ENCODE results near the gene ZNF304.

The ZNF304 gene

DNA sequence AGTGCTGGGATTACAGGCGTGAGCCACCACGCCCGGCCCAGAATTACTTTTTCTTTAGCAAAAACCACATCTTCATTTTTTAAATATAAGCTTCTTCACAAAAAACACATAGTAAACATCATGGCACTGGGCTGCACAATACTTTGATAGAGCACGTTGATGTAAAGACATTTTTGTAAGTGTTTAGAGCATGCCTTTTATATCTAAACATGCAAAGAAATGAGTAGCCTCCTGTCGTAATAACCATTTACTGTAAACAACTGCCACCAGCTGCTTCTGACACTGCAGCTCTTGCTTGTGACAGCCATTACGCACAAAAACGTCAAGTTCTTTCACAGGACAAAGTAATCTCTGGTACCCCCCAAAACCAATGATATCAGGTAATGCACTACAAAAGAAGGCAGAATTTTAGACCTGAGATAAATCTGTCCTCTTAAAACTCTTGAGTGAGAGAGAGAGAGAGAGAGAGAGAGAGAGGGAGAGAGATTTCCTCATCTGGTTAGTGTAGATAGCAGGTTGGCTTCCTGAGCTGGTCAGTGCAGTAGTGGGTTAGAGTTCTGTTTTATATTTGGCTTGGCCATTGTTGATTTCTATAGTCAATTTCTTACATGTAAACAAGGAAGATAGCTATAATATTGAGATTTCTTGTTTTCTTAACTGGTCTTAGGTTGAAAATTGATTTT is 31.9 kb downstream of the ZNF304 start:
- Mint-ChIP-seq H3K27me3 (no peaks in the 10 kb centered on the region), H3K4me3 (no peak overlapping the region), H3K9me3 (peaks cover 15% of the 10 kb centered on the region), H3K4me1 (no peaks in the 10 kb centered on the region), H3K27ac (no peak overlapping the region), H3K36me3 (peaks cover 24% of the 10 kb centered on the region)
- no peak for ATAC-seq

DNA sequence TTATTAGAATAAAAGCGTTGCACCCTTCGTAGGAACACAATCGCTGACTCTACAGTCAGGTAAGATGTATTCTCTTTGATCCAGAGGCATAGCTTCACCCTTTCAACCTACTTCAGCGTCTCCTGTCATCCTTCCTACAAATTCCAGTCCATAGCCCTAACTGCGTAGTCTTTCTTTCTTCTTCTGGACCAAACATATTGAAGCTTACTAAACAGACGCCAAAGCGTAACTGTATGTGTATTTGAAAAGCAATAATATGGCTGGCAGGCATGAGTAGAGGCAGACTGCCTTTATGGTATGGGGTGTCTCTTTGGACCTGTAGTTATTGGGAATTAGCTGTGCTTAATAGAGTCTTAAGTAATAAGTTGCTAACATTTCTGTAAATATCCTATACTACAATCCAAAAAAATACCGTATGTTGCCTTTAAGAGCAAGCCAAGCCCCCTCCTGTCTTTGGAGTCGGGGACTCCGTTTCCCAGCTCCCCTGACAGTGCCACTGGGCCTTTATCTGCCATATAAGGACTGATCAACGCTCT is 38.2 kb downstream of the ZNF304 start:
- H3K27ac Mint-ChIP-seq: peak overlapping the region; percentile 91
- H3K27me3 Mint-ChIP-seq: no peaks in the 10 kb centered on the region
- no peak for ATAC-seq
- H3K4me3 Mint-ChIP-seq: peak overlapping the region; percentile 98
- H3K36me3 Mint-ChIP-seq: peaks cover 34% of the 10 kb centered on the region
- peaks cover 1% of the 10 kb centered on the region for H3K9me3 Mint-ChIP-seq
- peaks cover 40% of the 10 kb centered on the region for H3K4me1 Mint-ChIP-seq

DNA sequence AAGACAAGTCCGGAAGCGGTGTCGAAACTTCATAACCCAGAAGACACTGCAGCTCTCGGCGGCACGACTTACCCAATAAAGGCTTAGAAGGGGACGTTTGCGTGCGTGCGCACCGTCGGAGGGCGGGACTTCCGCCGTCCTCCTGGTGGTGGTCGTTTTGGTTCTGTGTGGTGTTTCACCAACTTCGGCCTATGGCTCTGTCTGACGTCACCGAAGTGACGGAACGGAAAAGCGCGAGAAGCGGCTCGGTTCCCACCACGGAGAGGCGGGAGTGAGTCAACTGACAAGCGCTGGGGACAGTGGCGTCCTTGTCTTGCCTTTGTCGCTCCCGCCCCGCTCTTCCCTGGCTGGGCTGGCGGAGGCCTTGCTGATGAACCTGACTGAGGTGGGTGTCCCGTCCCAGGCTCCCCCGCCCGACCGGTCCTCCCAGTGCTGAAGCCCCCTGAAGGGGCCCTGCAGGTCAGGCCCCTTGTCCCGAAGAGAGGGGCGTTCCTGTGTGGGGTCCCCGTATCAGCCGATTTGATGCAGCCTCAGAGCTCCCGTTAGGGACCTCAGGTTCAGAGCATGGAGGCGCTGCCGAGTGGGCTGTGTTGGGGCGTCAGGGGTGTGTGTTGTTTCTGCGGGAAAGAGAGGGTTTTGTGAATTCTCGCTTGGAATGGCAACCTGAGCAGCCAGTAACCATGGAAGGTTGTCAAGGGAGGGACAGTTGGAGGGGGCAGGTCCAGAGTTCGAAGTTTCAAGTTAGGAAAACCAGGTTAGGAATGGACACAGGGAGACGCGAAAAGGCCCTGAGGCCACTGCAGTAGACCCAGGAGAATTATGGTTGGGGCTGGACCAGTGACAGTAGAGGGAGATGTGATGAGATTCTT is 38.9 kb downstream of the ZNF304 start, which contains the start of gene ZNF548:
Gene ZNF548, plus strand, starts transcription at position 125 of the 869 bp plus-strand sequence. Its CDS starts 246 bp downstream, at position 371.
- Mint-ChIP-seq H3K4me1 (peaks cover 47% of the 10 kb centered on the region), H3K4me3 (peak within 1 kb of the TSS; percentile 98), H3K27me3 (no peaks in the 10 kb centered on the region), H3K36me3 (peaks cover 41% of the 10 kb centered on the region), H3K9me3 (peaks cover 7% of the 10 kb centered on the region), H3K27ac (peak within 1 kb of the TSS; percentile 91)
- ATAC-seq: peak; percentile 100

DNA sequence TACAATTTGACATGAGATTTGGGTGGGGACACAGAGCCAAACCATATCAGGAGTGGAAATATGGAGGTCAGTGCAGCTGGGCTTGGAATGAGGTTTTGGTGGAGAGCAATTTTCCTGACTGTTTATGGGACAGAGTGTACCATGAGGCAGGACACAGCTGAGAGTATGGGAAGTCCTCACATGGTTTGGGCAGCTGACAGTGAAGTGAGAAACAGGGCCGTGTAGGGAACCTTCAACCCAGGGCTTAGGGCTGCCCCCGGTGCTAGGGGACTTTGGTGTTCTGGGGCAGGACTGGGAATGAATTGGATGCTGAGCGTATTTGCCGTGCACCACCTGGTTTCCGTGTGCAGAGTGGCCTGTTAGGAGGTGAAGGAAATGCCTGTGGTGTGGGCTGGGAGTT is 44.6 kb downstream of the ZNF304 start:
- Mint-ChIP-seq H3K4me3 (no peak overlapping the region), H3K27ac (no peak overlapping the region), H3K27me3 (no peaks in the 10 kb centered on the region), H3K36me3 (peaks cover 86% of the 10 kb centered on the region), H3K4me1 (peaks cover 44% of the 10 kb centered on the region), H3K9me3 (peaks cover 43% of the 10 kb centered on the region)
- no peak for ATAC-seq

DNA sequence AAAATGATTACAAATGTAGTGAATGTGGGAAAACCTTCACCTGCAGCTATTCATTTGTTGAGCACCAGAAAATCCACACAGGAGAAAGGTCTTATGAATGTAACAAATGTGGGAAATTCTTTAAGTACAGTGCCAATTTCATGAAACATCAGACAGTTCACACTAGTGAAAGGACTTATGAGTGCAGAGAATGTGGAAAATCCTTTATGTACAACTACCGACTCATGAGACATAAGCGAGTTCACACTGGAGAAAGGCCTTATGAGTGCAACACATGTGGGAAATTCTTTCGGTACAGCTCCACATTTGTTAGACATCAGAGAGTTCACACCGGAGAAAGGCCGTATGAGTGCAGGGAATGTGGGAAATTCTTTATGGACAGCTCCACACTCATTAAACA is 47.8 kb downstream of the ZNF304 start:
- H3K27me3 Mint-ChIP-seq: no peaks in the 10 kb centered on the region
- H3K4me1 Mint-ChIP-seq: peaks cover 24% of the 10 kb centered on the region
- peaks cover 50% of the 10 kb centered on the region for H3K9me3 Mint-ChIP-seq
- no peak overlapping the region for H3K27ac Mint-ChIP-seq
- peaks cover 78% of the 10 kb centered on the region for H3K36me3 Mint-ChIP-seq
- no peak overlapping the region for H3K4me3 Mint-ChIP-seq
- ATAC-seq: no peak

DNA sequence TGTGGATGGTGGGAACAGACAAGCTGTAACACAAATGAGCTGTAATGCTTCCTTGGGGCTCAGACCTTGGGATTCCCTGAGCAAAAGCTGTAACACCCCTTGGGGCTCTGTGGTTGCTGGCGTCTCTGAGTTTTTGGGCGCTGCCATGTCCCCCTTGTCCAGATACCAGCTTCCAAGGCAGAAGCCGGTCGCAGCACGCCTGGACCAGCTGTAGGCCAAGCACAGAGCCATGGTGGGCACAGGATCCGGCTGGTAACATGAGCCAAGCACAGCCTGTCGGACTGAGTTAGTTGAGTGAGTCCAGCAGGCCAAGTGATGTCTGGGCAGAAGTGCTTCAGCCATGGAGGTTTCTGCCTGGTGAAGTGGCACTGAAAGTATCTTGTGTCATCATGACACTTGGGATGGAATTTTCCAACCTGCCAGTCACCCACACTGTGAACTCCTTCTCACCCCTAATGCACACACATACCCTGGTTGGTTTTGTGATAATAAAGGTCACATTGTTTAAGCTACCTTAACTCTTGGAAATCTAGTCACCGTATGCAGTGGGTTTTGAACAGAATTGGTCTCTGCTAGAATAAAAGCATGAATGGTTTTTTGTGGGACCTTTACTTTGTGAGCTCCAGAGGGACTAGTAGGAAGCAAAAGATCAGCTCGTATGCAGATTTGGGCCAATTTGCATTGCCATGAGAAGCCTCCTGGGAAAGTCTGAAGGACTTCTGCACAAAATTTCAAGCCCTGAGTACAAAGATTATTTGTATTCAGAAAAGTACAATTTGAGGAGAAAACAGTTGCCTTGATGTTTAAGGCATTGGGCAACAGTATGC is 52.9 kb downstream of the ZNF304 start:
- peaks cover 12% of the 10 kb centered on the region for H3K9me3 Mint-ChIP-seq
- peaks cover 9% of the 10 kb centered on the region for H3K4me1 Mint-ChIP-seq
- H3K4me3 Mint-ChIP-seq: no peak overlapping the region
- no peak overlapping the region for H3K27ac Mint-ChIP-seq
- peaks cover 27% of the 10 kb centered on the region for H3K36me3 Mint-ChIP-seq
- ATAC-seq: no peak
- H3K27me3 Mint-ChIP-seq: no peaks in the 10 kb centered on the region

DNA sequence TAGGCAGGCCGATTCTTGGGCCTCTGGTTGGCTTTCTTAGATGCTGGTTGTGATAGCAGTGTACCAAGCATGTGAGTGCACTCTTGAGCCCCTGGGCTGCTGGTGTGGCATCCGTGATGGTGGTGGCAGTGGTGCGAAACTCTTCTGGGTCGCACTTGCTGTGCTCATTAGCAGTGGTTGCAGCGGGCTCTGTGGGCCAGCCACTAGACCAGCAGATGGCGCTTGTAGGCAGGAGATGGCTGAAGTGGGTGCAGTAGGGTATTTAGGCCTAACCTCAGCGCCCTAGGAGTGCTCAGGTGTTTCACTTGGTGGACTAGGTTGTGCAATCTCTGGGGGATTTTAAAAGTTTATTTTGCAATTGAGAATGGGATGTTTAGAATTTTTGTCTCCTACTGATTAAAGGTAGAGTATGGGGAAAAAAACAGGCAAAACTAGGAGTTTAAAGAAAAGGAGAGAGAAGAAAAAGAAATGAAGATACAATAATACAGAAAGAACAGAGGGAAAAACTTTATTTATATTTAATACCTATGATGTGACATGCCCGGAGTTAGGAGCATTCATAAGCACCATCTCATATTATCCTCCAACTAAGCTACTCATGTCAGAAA is 55.5 kb downstream of the ZNF304 start:
- peak; percentile 74 for ATAC-seq
- H3K36me3 Mint-ChIP-seq: peaks cover 8% of the 10 kb centered on the region
- H3K27me3 Mint-ChIP-seq: no peaks in the 10 kb centered on the region
- H3K4me3 Mint-ChIP-seq: no peak overlapping the region
- peaks cover 2% of the 10 kb centered on the region for H3K9me3 Mint-ChIP-seq
- H3K4me1 Mint-ChIP-seq: peaks cover 21% of the 10 kb centered on the region
- H3K27ac Mint-ChIP-seq: peak overlapping the region; percentile 4

Data from stimulated activated memory B cell treated with anti-CD40 and anti-IgM and Interleukin-4, amounts not matched to agents 10 μg/mL and 1 μg/mL and 100 μg/mL, for 72 hours (primary cell).